H1 (cell line): ENCODE results near the gene DUXA. TPM values are rescaled to one million over a fixed set of nuclear protein-coding genes. Genes with fewer than 3 reads are reported as not detected.

Experiments
- CTCF ChIA-PET: fragments of 300-600 bp; sonication (Branson Sonifier 250); formaldehyde crosslinking; loops from one replicate; lab custom pipeline; 2021; ENCODE audit not compliant: partially characterized antibody; lab: Charles Lee
- POLR2A ChIA-PET: fragments of 300-600 bp; sonication (Branson Sonifier 250); formaldehyde crosslinking; loops from one replicate; lab custom pipeline; 2021; ENCODE audit warnings: inconsistent platforms; ENCODE audit not compliant: partially characterized antibody; lab: Charles Lee
- DNase-seq, 2 experiments: peaks; one replicate each; pipeline versions ENCODE4 v3.0.0 to v3.0.0-alpha.2; 2010 to 2022; ENCODE audit warnings: low spot score in 2 of 2, low read depth in 1 of 2, mixed read lengths in 1 of 2
- FAIRE-seq: peaks from 2 replicates; lab custom pipeline; 2011; peaks lifted over from hg19 to GRCh38; lab: Jason Lieb, UNC
- H2AFZ ChIP-seq: 2 replicates; pipeline ENCODE4 v1.8.1; 2012; ENCODE audit warnings: low read length, inconsistent platforms
- H2AK5ac ChIP-seq: 2 replicates; pipeline ENCODE4 v1.6.1; 2013; ENCODE audit warnings: low read depth, low read length
- H2BK120ac ChIP-seq: replicated peaks from 2 replicates; pipeline ENCODE3; 2013; ENCODE audit warnings: low read depth, low read length, inconsistent platforms
- H2BK12ac ChIP-seq: 2 replicates; pipeline ENCODE4 v1.6.1; 2013; ENCODE audit warnings: low read depth, low read length
- H2BK15ac ChIP-seq: 2 replicates; pipeline ENCODE4 v1.6.1; 2013; ENCODE audit warnings: low read length
- H2BK20ac ChIP-seq: 2 replicates; pipeline ENCODE4 v1.6.1; 2013; ENCODE audit warnings: low read length
- H2BK5ac ChIP-seq: 2 replicates; pipeline ENCODE4 v1.6.1; 2013; ENCODE audit warnings: low read depth, low read length
- H3K14ac ChIP-seq: 2 replicates; pipeline ENCODE4 v1.6.1; 2013; ENCODE audit warnings: inconsistent platforms; ENCODE audit not compliant: insufficient read length
- H3K18ac ChIP-seq: 2 replicates; pipeline ENCODE4 v1.6.1; 2013; ENCODE audit warnings: low read length; ENCODE audit errors: extremely low read depth
- H3K23ac ChIP-seq: 2 replicates; pipeline ENCODE4 v1.6.1; 2013; ENCODE audit warnings: inconsistent platforms; ENCODE audit not compliant: insufficient read length
- H3K23me2 ChIP-seq: 2 replicates; pipeline ENCODE4 v1.6.1; 2013; ENCODE audit warnings: low read depth, low read length
- H3K27ac ChIP-seq: 2 replicates; pipeline ENCODE4 v1.6.1; 2011; ENCODE audit warnings: low read depth, low read length, inconsistent platforms
- H3K27me3 ChIP-seq, 4 experiments: replicated peaks in 1 of 4; 1 replicate in 1 of 4; 2 replicates in 3 of 4; pipeline versions ENCODE4 v1.6.1 to v1.8.1; 2011 to 2013; ENCODE audit warnings: low read length in 3 of 4, mild to moderate bottlenecking in 3 of 4, inconsistent platforms in 2 of 4, mixed read lengths in 2 of 4, moderate library complexity in 1 of 4; ENCODE audit not compliant: control insufficient read depth in 3 of 4, insufficient read depth in 3 of 4; ENCODE audit errors: extremely low read depth in 1 of 4
- H3K36me3 ChIP-seq, 4 experiments: 2 replicates each; pipeline versions ENCODE4 v1.6.1 to v1.8.1; 2011 to 2013; ENCODE audit warnings: mild to moderate bottlenecking in 4 of 4, low read length in 3 of 4, moderate library complexity in 2 of 4, control low read depth in 1 of 4, inconsistent platforms in 1 of 4; ENCODE audit not compliant: insufficient read depth in 4 of 4, control insufficient read depth in 2 of 4
- H3K4ac ChIP-seq: replicated peaks from 2 replicates; pipeline ENCODE3; 2013; ENCODE audit warnings: low read length, low read depth, mixed read lengths, inconsistent platforms; ENCODE audit not compliant: insufficient read length
- H3K4me1 ChIP-seq, 4 experiments: replicated peaks in 1 of 4; 1 replicate in 1 of 4; 2 replicates in 3 of 4; pipeline versions ENCODE4 v1.6.1 to v1.8.1; 2011 to 2013; ENCODE audit warnings: low read length in 3 of 4, inconsistent platforms in 2 of 4, mixed read lengths in 1 of 4; ENCODE audit not compliant: insufficient read depth in 4 of 4, control insufficient read depth in 3 of 4
- H3K4me2 ChIP-seq, 2 experiments: 2 replicates each; pipeline versions ENCODE4 v1.6.1 to v1.8.1; 2011 to 2013; ENCODE audit warnings: low read depth in 2 of 2, low read length in 2 of 2, control low read depth in 1 of 2, inconsistent platforms in 1 of 2, mild to moderate bottlenecking in 1 of 2; ENCODE audit not compliant: insufficient read depth in 1 of 2
- H3K4me3 ChIP-seq, 4 experiments: fragments of 200-600, 300-600 bp in 1 of 4; sonication (generic), shearing (Covaris generic), sonication (Bioruptor Twin) in 1 of 4; 2 replicates each; pipeline versions ENCODE4 v1.5.1 to v1.8.1; 2011 to 2016; ENCODE audit warnings: low read length in 4 of 4, low read depth in 3 of 4, control low read depth in 2 of 4, inconsistent platforms in 2 of 4, mild to moderate bottlenecking in 2 of 4, mixed read lengths in 1 of 4, moderate library complexity in 1 of 4; ENCODE audit not compliant: insufficient read depth in 2 of 4; ENCODE audit errors: extremely low read depth in 1 of 4
- H3K56ac ChIP-seq: replicated peaks from 2 replicates; pipeline ENCODE3; 2013; ENCODE audit warnings: low read depth, mild to moderate bottlenecking, mixed read lengths, low read length, inconsistent platforms; ENCODE audit not compliant: insufficient read length
- H3K79me1 ChIP-seq: 2 replicates; pipeline ENCODE4 v1.6.1; 2013; ENCODE audit warnings: low read depth, low read length, control low read depth
- H3K79me2 ChIP-seq, 2 experiments: 2 replicates each; pipeline versions ENCODE4 v1.6.1 to v1.8.1; 2012 to 2013; ENCODE audit warnings: low read length in 2 of 2, mild to moderate bottlenecking in 2 of 2, inconsistent platforms in 1 of 2; ENCODE audit not compliant: insufficient read depth in 2 of 2, control insufficient read depth in 1 of 2
- H3K9ac ChIP-seq, 4 experiments: replicated peaks in 1 of 4; 1 replicate in 1 of 4; 2 replicates in 3 of 4; pipeline versions ENCODE4 v1.6.1 to v1.8.1; 2011 to 2013; ENCODE audit warnings: low read depth in 3 of 4, low read length in 3 of 4, control low read depth in 2 of 4, mild to moderate bottlenecking in 2 of 4, moderate library complexity in 2 of 4, inconsistent platforms in 1 of 4; ENCODE audit errors: extremely low read depth in 1 of 4
- H3K9me3 ChIP-seq, 2 experiments: 2 replicates each; pipeline versions ENCODE4 v1.6.1 to v1.8.1; 2012 to 2013; ENCODE audit warnings: mild to moderate bottlenecking in 2 of 2, moderate library complexity in 2 of 2, control low read depth in 1 of 2, inconsistent platforms in 1 of 2, low read depth in 1 of 2, low read length in 1 of 2, mixed read lengths in 1 of 2; ENCODE audit not compliant: insufficient read depth in 2 of 2
- H4K20me1 ChIP-seq, 2 experiments: replicated peaks in 1 of 2; 2 replicates each; pipeline versions ENCODE3 to v1.8.1; 2011 to 2013; ENCODE audit warnings: inconsistent platforms in 2 of 2, low read length in 2 of 2, mild to moderate bottlenecking in 1 of 2; ENCODE audit not compliant: insufficient read depth in 2 of 2, control insufficient read depth in 1 of 2
- H4K5ac ChIP-seq: 2 replicates; pipeline ENCODE4 v1.6.1; 2013; ENCODE audit warnings: low read length, low read depth, mixed read lengths, inconsistent platforms; ENCODE audit not compliant: insufficient read length
- H4K8ac ChIP-seq: 2 replicates; pipeline ENCODE4 v1.8.0; 2013; ENCODE audit warnings: mild to moderate bottlenecking, moderate library complexity, low read length, inconsistent platforms; ENCODE audit not compliant: insufficient read depth; ENCODE audit errors: extremely low read depth
- H4K91ac ChIP-seq: replicated peaks from 2 replicates; pipeline ENCODE3; 2013; ENCODE audit warnings: low read length, mixed read lengths, inconsistent platforms; ENCODE audit not compliant: insufficient read length
- HDAC6 ChIP-seq: IDR thresholded peaks from one replicate; pipeline ENCODE4 v1.7.1; 2012; ENCODE audit warnings: low read depth, mild to moderate bottlenecking, inconsistent platforms, low read length, moderate library complexity
- MAFK ChIP-seq: IDR thresholded peaks from 2 replicates; pipeline ENCODE4 v1.6.1; 2012; ENCODE audit warnings: low read depth, mild to moderate bottlenecking, improper control_type of control experiment, low read length
- POLR2A ChIP-seq, 2 experiments: IDR thresholded peaks; 1 replicate in 1 of 2; 2 replicates in 1 of 2; pipeline ENCODE4 v1.6.1; 2011; ENCODE audit warnings: low read depth in 2 of 2, low read length in 2 of 2, mild to moderate bottlenecking in 2 of 2; ENCODE audit errors: control extremely low read depth in 1 of 2
- WGBS, 2 experiments: shearing (Covaris generic) in 1 of 2; methylation state at CpG; one replicate each; pipeline versions ENCODE4 v1.1.6 to v1.1.7; 2013 to 2015; ENCODE audit warnings: low lambda C conversion rate in 2 of 2, mixed read lengths in 2 of 2, inconsistent platforms in 1 of 2, low coverage in 1 of 2, missing lambda C conversion rate in 1 of 2; ENCODE audit not compliant: insufficient replicate concordance in 2 of 2, insufficient coverage in 1 of 2, insufficient read length in 1 of 2; ENCODE audit errors: extremely low coverage in 1 of 2, missing lambda C conversion rate in 1 of 2; 5-methylcytosine and 5-hydroxymethylcytosine counted together
- polyA plus RNA-seq, 7 experiments: library from polyadenylated mRNA; depleted of rRNA in 3 of 7; stranded (reverse) in 5 of 7; unstranded in 2 of 7; fragments of >200 nt in 5 of 7; fragments of 200-250 nt in 2 of 7; gene quantifications; 1 replicate in 5 of 7; 2 replicates in 1 of 7; 4 replicates in 1 of 7; pipeline versions ENCODE4 v1.2.1 to v1.2.3, GENCODE V29; 2011 to 2013; ENCODE audit warnings: missing spikeins in 2 of 7, mixed read lengths in 2 of 7
- total RNA-seq: library from RNA; stranded (reverse); fragmentation: NEBNext Ultra II Directional; extraction: Animal tissue kit (Norgen Biotek cat#: 25700); gene quantifications from 2 replicates; pipeline ENCODE4 v1.2.1, GENCODE V29; 2021

DUXA gene
- total and polyA plus RNA-seq, 2 of the 8 experiments (the other 6 are each of a cell fraction or from before 2014, with no cell fraction given), result not detected

GRCh38 chr19:57135797-57136196, 31.5 kb downstream of the DUXA start:
- FAIRE-seq (no peak), DNase-seq (no peak)
- H2BK5ac ChIP-seq, result no peak overlapping the region
- H4K8ac ChIP-seq, result no peak overlapping the region
- H3K4ac ChIP-seq, result no peak overlapping the region
- WGBS, 2 experiments, result 82% methylated on average over 6 of the region's 6 CpGs; no CpG with 5 or more reads in 1 of the 2 experiments
- no peak overlapping the region for H3K23ac ChIP-seq
- no peak overlapping the region for H3K56ac ChIP-seq
- peak; percentile 2; the same call in 1 of the 2 replicates for TF ChIP-seq MAFK
- no peak for TF ChIP-seq POLR2A (IDR thresholded peaks at IDR 0.05; ENCODE audit: control extremely low read depth in 1 of 2, low read depth in 2 of 2, low read length in 2 of 2)
- TF ChIP-seq HDAC6, result no peak
- TF ChIP-seq, all 59 proteins: peak for 1
- Histone ChIP-seq H4K5ac (no peak overlapping the region), H3K4me1 (no peaks in the 10 kb centered on the region), H3K4me3 (no peak overlapping the region), H2BK12ac (no peak overlapping the region), H3K27ac (no peak overlapping the region), H4K91ac (no peak overlapping the region), H3K23me2 (no peaks in the 10 kb centered on the region), H3K9ac (no peak overlapping the region), H3K4me2 (no peak overlapping the region), H2BK20ac (no peak overlapping the region), H3K14ac (no peak overlapping the region), H4K20me1 (no peaks in the 10 kb centered on the region), H3K9me3 (peaks cover 45 to 78% of the 10 kb centered on the region in 2 experiments), H3K18ac (no peak overlapping the region), H3K27me3 (no peaks in the 10 kb centered on the region), H3K36me3 (no peaks in the 10 kb centered on the region), H3K79me2 (no peaks in the 10 kb centered on the region), H3K79me1 (no peaks in the 10 kb centered on the region; the same call in 1 of the 2 replicates), H2AK5ac (no peak overlapping the region), H2BK120ac (no peak overlapping the region), H2BK15ac (no peak overlapping the region), H2AFZ (no peak overlapping the region)
- ChIA-PET POLR2A (no interaction called here), CTCF (no interaction called here)
